NCI-H128 (cell line): Measurements from ENCODE around the gene PCDH12.

Experiments
- DNase-seq: peaks from one replicate; lab custom pipeline; 2025; ENCODE audit not compliant: unreplicated experiment; lab: John Stamatoyannopoulos, UW

The PCDH12 gene

GRCh38 chr5:141958113-141958512 lies at the start of gene PCDH12:
Gene PCDH12 (minus strand): TSS chr5:141958202. CDS start chr5:141957851, 351 bp downstream.
- no peak for DNase-seq

GRCh38 chr5:142007237-142007544 lies 49.2 kb upstream of the PCDH12 start:
- no peak for DNase-seq

GRCh38 chr5:142006363-142007236 lies 48.6 kb upstream of the PCDH12 start:
- no peak for DNase-seq

- DNase-seq = no peak
Observed at GRCh38 chr5:142003266-142003800, 45.3 kb upstream of the PCDH12 start.

GRCh38 chr5:142000704-142001484 lies 42.9 kb upstream of the PCDH12 start:
- DNase-seq = no peak

GRCh38 chr5:142000173-142000572 lies 42.2 kb upstream of the PCDH12 start:
- DNase-seq = no peak

- no peak for DNase-seq
Observed at GRCh38 chr5:141997358-141997960, 39.5 kb upstream of the PCDH12 start.

GRCh38 chr5:141995656-141996055 lies 37.7 kb upstream of the PCDH12 start:
- no peak for DNase-seq

GRCh38 chr5:141994511-141995136 lies 36.6 kb upstream of the PCDH12 start:
- DNase-seq = no peak

GRCh38 chr5:141992349-141992963 lies 34.5 kb upstream of the PCDH12 start:
- DNase-seq = peak; percentile 47

- DNase-seq = no peak
Observed at GRCh38 chr5:141989720-141990119, 31.7 kb upstream of the PCDH12 start.

- no peak for DNase-seq
Observed at GRCh38 chr5:141986072-141986471, 28.1 kb upstream of the PCDH12 start.

- no peak for DNase-seq
Observed at GRCh38 chr5:141982626-141983025, 24.6 kb upstream of the PCDH12 start.

GRCh38 chr5:141978389-141978788 lies 20.4 kb upstream of the PCDH12 start:
- no peak for DNase-seq

GRCh38 chr5:141976176-141976575 lies 18.2 kb upstream of the PCDH12 start:
- no peak for DNase-seq

GRCh38 chr5:141973871-141974595 lies 16.0 kb upstream of the PCDH12 start:
- no peak for DNase-seq

- no peak for DNase-seq
Observed at GRCh38 chr5:141969783-141970771, 12.1 kb upstream of the PCDH12 start.

GRCh38 chr5:141968914-141969608 lies 11.1 kb upstream of the PCDH12 start, which contains the start of gene RNF14:
Gene RNF14 (plus strand): TSS chr5:141969105. CDS start chr5:141973589, 4,484 bp downstream.
- peak; percentile 56 for DNase-seq
